ENCODE data around the gene GRM4.

Gene GRM4

GRCh38 chr6:33974030-33974429 lies 171.9 kb downstream of the GRM4 start:
- H3K4me3 ChIP-seq (ENCODE audit: insufficient read depth, low read depth, low read length, poor library complexity, severe bottlenecking) = no peak overlapping the region
- no peaks in the 10 kb centered on the region for H3K27me3 ChIP-seq (replicated peaks; ENCODE audit: control insufficient read depth, insufficient read depth, low read length, poor library complexity, severe bottlenecking)
- DNase-seq = no peak
- H3K27ac ChIP-seq (ENCODE audit: insufficient read depth, low read length, poor library complexity, severe bottlenecking) = no peak overlapping the region
- H3K4me1 ChIP-seq (ENCODE audit: control insufficient read depth, insufficient read depth, low read length, poor library complexity, severe bottlenecking) = no peaks in the 10 kb centered on the region
- no peaks in the 10 kb centered on the region for H3K9me3 ChIP-seq (ENCODE audit: control insufficient read depth, low read length)
- H3K36me3 ChIP-seq (ENCODE audit: control insufficient read depth, insufficient read depth, low read length) = no peaks in the 10 kb centered on the region

GRCh38 chr6:33971580-33971979 lies 174.3 kb downstream of the GRM4 start:
- H3K4me3 ChIP-seq (ENCODE audit: insufficient read depth, low read depth, low read length, poor library complexity, severe bottlenecking) = no peak overlapping the region
- H3K27ac ChIP-seq (ENCODE audit: insufficient read depth, low read length, poor library complexity, severe bottlenecking) = no peak overlapping the region
- DNase-seq = no peak
- H3K4me1 ChIP-seq (ENCODE audit: control insufficient read depth, insufficient read depth, low read length, poor library complexity, severe bottlenecking) = no peaks in the 10 kb centered on the region
- no peaks in the 10 kb centered on the region for H3K27me3 ChIP-seq (replicated peaks; ENCODE audit: control insufficient read depth, insufficient read depth, low read length, poor library complexity, severe bottlenecking)
- H3K36me3 ChIP-seq (ENCODE audit: control insufficient read depth, insufficient read depth, low read length) = no peaks in the 10 kb centered on the region
- H3K9me3 ChIP-seq (ENCODE audit: control insufficient read depth, low read length) = no peaks in the 10 kb centered on the region
